Stimulated activated CD8-positive, alpha-beta memory T cell treated with anti-CD3 and anti-CD28 coated beads, Interleukin-12 subunit alpha, Interleukin-12 subunit beta, amount 100 ng/mL, for 4 hours (primary cell): ENCODE data around the gene KRT77.

Experiments
- DNase-seq: peaks from one replicate; pipeline ENCODE4 v3.0.0-alpha.2; 2020; ENCODE audit warnings: low read depth

The KRT77 gene

GRCh38 chr12:52655251-52655650 is 48.1 kb downstream of the KRT77 start:
- DNase-seq, result no peak

- no peak for DNase-seq
These were observed 51.5 kb downstream of the KRT77 start, which contains the start of gene KRT2 for GRCh38 chr12:52651726-52652261. Gene KRT2, minus strand, starts transcription at chr12:52652211. Its CDS starts 69 bp downstream, at chr12:52652142.

GRCh38 chr12:52650520-52651081 is 52.7 kb downstream of the KRT77 start:
- no peak for DNase-seq

- DNase-seq, result no peak
These were observed 54.3 kb downstream of the KRT77 start for GRCh38 chr12:52649066-52649465.

GRCh38 chr12:52648012-52648550 is 55.2 kb downstream of the KRT77 start:
- DNase-seq, result no peak

GRCh38 chr12:52647601-52648000 is 55.7 kb downstream of the KRT77 start:
- no peak for DNase-seq

GRCh38 chr12:52646613-52647012 is 56.7 kb downstream of the KRT77 start:
- no peak for DNase-seq

- DNase-seq, result no peak
These were observed 57.3 kb downstream of the KRT77 start for GRCh38 chr12:52645982-52646381.

GRCh38 chr12:52645120-52645761 is 58.1 kb downstream of the KRT77 start:
- no peak for DNase-seq

- DNase-seq, result no peak
These were observed 59.3 kb downstream of the KRT77 start for GRCh38 chr12:52644078-52644415.

- DNase-seq, result no peak
These were observed 59.9 kb downstream of the KRT77 start for GRCh38 chr12:52643233-52644077.

- no peak for DNase-seq
These were observed 61.9 kb downstream of the KRT77 start for GRCh38 chr12:52641468-52641867.
